Globus pallidus (tissue), 1 donor: ENCODE data around the gene METTL9.
"Not testable (repeated sequence)": the region's sequence is repeated elsewhere in the genome, so short reads cannot be mapped to it uniquely, and the experiment has no call there.

Experiments
- DNase-seq: peaks from one replicate; pipeline ENCODE4 v3.0.0-alpha.2; 2015; ENCODE audit warnings: low spot score

METTL9 gene

DNA sequence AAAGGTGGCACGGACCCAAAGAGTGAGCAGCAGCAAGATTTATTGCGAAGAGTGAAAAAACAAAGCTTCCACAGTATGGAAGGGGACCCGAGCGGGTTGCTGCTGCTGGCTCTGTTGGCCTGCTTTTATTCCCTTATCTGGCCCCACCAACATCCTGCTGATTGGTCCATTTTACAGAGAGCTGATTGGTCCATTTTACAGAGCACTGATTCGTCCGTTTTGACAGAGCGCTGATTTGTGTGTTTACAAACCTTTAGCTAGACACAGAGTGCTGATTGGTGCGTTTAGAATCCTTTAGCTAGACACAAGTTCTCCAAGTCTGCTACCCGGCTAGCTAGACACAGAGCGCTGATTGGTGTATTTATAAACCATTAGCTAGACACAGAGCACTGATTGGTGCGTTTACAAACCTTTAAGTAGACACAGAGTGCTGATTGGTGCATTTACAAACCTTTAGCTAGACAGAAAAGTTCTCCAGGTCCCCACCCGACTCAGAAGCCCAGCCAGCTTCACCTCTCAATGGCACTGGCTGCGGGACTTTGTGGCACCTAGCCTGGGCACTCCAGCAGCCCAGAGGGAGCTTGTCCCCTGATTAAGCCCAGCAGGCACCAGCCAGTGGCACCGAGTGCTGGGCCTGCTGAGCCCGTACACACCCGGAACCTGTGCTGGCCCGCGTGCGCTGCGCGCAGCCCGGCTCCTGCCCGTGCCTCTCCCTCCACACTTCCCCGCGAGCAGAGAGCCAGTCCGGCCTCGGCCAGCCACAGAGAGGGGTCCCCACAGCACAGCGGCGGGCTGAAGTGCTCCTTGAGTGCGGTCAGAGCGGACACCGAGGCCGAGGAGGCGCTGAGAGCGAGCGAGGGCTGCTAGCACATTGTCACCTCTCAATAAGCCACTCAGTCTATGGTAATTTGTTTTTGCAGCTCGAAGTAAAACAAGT lies 37.9 kb downstream of the METTL9 start:
- no peak for DNase-seq

- no peak for DNase-seq
These were observed 39.2 kb downstream of the METTL9 start for GRCh38 chr16:21638573-21638975.

GRCh38 chr16:21639493-21639892 lies 40.1 kb downstream of the METTL9 start:
- DNase-seq = no peak

DNA sequence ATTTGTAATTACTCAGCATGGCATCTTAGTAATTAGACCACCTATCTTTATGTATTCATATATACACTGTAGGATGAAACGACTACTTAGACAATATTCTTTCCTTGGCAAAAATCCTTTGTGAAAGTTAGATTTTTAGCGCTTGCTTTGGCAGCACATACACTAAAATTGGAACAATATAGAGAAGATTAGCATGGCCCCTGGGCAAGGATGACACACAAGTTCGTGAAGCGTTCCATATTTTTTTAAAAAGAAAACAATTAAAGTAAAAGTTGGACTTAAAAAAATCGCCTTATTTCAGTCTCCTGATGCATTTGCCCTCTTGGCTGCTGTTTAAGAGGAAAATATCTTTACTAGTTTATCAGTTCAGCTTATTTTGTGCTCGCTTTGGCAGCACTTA lies 42.5 kb downstream of the METTL9 start:
- no peak for DNase-seq

- DNase-seq = no peak
These were observed 43.5 kb downstream of the METTL9 start for GRCh38 chr16:21642861-21643260.

- no peak for DNase-seq
These were observed 44.4 kb downstream of the METTL9 start for GRCh38 chr16:21643785-21644184.

GRCh38 chr16:21644674-21645073 lies 45.3 kb downstream of the METTL9 start:
- DNase-seq = no peak

DNA sequence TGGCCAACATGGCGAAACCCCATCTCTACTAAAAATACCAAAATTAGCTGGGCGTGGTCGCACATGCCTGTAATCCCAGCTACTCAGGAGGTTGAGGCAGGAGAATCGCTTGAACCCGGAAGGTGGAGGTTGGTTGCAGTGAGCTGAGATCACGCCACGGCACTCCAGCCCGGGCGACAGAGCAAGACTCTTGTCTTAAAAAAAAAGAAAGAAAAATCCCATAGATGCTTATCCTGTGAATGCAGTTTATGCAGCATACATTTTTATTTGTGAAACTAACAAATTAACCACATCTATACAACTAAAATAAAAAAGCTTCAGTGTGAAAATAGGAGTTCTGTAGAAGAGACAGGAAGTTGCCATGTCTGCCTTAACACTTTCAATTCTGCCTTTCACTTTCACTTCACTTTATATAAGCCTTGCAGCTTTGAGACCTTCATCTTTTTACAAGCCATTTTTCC lies 45.9 kb downstream of the METTL9 start:
- DNase-seq = peak; percentile 47

- no peak for DNase-seq
These were observed 46.7 kb downstream of the METTL9 start for GRCh38 chr16:21646091-21646490.

DNA sequence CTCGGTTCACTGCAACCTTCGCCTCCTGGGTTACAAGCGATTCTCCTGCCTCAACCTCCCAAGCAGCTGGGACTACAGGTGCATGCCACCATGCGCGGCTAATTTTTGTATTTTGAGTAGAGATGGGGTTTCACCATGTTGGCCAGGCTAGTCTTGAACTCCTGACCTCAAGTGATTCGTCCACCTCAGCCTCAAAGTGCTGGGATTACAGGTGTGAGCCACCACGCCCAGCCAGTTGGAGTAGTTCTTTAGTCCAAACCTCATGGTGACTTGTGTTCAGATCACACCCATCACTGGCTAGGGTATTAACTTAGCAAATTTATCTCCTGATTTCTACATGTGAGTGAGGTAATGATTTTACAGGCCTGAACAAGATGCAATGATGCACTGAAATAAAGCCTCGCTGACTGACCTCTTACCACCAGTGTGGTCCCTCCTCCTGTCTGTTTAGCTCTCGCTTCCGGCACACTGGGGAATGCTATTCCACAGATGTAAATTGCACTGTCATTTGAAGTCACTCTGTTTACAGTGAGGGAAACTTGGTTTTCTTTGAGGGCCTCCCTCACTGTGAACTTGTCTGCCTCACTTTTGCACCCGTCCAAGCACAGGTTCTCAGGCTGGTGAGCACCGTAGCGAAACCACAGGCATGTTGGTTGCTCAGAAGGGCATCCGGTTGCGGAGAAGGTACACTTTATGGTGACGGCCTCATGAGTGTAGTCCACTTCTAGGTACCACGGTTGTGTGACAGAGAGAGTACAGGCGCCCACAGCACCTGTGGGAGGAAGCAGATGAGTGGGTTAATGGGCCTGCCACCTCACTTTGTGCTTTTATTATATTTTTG lies 47.6 kb downstream of the METTL9 start:
- DNase-seq = no peak

DNA sequence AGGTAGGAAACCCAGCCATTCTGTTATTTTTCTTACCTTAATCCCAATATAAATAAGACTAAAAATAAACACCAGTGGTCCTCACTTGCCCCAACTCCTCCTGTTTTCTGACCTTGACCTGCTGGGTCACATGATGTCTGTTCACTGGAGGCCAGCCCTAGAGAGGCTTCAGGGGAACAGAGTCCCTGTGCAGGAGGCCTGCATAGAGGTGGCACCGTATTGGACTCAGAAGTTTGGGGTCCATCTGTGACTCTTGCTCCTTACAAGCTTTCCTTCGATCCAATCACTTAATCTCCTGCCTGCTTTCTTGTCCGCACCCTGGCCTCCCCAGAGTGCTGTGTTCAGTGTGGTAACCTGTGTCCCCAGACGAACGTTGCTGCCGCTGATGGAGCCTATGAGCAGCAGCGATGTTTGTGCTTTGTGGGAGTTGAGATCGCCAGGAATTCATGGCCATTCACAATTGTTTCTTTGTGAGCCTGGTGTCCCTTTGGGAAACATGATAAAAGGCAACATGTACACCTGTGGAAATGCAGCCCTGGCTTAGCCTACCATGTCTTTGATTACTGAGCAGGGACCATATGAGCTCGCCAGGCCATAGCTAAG lies 48.3 kb downstream of the METTL9 start:
- DNase-seq = no peak

GRCh38 chr16:21649826-21650406 lies 50.5 kb downstream of the METTL9 start:
- DNase-seq = not testable (repeated sequence)

GRCh38 chr16:21650521-21650920 lies 51.1 kb downstream of the METTL9 start:
- DNase-seq = no peak

- no peak for DNase-seq
These were observed 52.1 kb downstream of the METTL9 start for GRCh38 chr16:21651515-21651914.

GRCh38 chr16:21652453-21652852 lies 53.1 kb downstream of the METTL9 start, which contains the start of gene IGSF6:
Gene IGSF6 (minus strand): TSS chr16:21652608. CDS start chr16:21652598, 10 bp downstream.
- no peak for DNase-seq

GRCh38 chr16:21653571-21653970 lies 54.2 kb downstream of the METTL9 start:
- DNase-seq = no peak

GRCh38 chr16:21654466-21654865 lies 55.1 kb downstream of the METTL9 start:
- DNase-seq = no peak

DNA sequence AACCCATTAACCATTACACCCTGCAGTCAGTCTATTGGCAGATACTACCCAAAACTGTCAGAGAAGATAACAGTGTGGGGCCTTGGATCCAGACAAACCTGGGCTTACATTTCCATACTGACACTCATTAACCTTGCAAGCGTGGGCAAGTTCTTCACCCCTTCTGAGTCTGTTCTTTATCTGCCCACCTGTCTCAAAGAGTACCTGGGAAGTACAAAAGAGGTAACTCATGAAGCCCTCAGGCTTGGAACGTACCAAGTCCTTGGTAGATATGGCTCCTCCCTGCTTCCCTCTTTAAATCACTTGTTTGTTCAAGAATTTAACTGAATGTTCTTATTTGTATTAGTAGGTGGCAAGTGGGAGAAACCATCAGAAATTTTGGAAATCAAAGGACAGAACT lies 55.5 kb downstream of the METTL9 start:
- no peak for DNase-seq

GRCh38 chr16:21656795-21657768 lies 57.7 kb downstream of the METTL9 start:
- peak; percentile 68 for DNase-seq

GRCh38 chr16:21659124-21659523 lies 59.7 kb downstream of the METTL9 start:
- DNase-seq = no peak
